CD4-positive, alpha-beta T cell treated with Interleukin-6 for 4 hours (primary cell): ENCODE results near the gene SLC29A2.
A peak's percentile ranks its signal among the peaks of the same experiment; 100 is the strongest.

Source experiments
- DNase-seq: peaks from one replicate; pipeline ENCODE4 v3.0.0-alpha.2; 2020; ENCODE audit warnings: mixed read lengths

The SLC29A2 gene

DNA sequence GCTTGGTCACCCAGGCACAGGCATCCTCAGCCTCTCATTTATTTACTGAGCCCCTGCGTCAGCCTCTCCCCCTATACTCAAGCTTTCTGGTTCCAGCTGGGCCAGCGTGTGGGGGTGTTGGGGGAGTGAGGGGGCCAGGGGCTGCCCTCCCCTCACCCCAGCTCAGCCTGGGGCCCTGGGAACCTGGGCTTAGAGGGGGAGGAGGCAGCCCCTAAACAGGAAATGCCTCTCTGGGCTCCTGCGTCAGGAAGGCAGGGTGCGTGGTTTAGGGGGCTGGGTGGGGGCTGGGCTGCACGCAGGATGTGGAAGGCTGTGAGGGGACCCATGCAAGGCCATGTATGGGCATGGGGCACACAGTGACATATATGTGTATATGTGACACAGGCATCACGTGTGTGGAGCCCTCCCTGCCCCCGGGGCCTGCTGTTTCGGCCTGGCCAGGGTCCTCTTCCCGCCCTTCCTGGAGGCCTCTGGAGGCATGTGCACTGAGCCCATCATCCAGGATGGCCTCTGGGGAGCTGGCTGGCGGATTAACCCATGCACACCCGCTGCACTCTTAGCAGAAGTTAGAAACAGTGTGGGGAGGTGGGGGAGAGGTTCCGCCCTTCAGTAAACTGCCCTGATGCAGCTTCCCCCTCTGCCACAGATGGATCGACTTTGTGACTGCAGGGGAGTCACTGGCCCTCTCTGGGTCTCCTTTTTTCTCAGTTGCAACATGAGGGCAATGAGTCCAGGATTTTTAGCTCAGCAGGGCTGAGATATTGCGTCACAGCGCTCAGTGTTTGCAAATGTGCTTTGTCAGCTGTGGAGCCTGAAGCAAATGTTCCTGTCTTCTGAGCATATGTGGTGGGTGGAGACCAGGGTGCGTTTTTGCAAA, 53.6 kb downstream of the SLC29A2 start:
- peak; percentile 71 for DNase-seq

DNA sequence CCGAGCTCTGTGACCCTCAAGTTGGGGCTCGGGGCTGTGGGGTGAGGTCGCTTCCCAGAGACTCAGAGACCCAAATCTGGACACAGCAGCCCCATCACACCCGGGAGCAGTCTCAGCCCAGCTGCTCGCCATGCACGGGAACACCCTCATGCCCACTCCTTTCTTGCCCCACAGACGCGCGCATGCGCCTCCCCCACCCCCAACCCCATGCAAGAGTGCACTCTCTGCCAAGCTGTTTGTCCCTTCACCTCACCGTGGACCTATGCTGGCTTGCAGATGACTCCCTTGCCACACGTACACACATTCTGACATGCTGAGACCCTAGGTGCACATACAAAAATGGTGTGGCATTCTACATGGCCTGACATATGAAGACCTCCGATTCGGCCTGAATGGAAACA, 54.2 kb downstream of the SLC29A2 start:
- DNase-seq: peak; percentile 53

DNA sequence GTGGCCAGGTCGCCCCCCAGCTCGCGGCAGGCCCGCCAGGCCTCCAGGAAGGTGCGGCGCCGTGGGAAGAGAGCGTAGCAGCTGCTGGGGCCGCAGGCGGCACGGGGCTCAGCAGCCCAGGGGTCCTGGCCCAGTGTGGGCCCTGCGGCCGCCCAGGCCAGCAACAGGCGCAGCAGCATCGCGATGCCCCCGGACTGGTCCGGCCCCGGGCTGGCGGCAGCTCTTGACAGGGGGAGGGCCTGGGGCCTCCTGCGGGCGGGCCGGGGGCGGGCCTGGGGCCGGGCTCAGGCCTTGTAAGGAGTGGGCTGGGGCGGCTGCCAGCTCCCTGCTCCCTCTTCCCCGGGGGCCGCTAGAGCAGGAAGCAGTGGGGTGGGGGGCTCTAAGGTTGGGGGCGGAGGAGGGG, 54.7 kb downstream of the SLC29A2 start, which contains the start of gene CD248:
CD248 (minus strand) TSS at position 196 of the 403 bp plus-strand sequence; CDS start at position 179, 17 bp downstream.
- peak; percentile 46 for DNase-seq

DNA sequence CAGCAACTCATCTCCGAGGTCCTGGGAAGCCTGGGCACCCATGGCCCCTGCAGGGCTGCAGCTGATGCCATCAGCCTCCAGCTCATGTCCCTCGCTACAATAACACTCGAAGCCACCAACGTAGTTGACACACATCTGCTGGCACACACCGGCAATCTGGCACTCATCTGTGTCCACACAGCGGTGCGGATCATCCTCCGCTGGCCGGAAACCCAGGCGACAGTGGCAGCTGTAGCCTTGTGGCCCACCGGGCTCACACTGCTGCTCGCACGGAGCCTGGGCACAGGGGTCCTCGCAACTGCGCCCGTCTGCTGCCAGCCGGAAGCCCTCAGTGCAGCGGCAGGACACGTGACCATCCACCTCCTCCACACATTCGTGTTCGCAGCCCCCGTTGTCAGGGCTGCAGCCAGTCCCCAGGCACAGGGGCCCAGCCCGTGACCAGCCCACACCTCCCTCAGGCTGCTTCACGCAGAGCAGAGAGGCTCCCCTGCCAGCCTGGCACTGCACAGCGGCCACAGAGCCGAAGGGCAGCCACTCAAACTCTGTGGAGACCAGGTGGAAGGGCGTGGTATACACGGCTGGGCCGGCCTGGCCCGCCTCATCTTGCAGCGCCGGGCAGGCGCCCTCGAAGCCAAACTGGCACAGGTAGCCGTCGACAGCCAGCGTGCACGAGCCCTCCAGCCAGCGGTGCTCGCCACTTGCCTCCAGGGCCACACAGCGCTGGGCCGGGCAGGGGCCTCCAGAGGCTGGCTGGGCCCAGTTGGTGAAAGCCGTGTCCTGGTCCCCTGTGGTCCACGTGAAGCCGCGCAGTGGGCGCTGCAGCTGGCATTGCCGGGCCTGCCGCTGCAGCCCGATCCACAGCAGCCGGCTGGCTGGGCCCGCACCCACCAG, 55.4 kb downstream of the SLC29A2 start:
- DNase-seq: no peak

DNA sequence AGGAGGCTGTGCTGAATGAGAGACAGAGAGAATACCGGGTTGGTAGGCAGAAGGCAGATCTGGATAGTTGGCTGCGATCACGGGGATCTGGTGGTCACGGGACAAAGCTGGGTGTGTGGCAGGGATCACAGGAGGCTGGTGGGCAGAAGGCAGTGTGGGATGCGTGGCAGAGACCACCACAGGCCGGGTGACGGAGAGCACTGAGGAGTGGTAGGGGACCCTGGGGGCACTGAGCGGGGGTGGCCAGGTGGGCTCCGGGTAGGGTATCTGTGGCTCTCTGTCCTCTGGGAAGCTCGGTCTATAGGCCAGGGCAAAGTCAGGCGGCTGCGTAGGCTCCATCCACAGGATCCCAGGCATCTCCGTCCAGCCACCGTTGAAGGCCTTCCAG, 56.1 kb downstream of the SLC29A2 start:
- DNase-seq: no peak

DNA sequence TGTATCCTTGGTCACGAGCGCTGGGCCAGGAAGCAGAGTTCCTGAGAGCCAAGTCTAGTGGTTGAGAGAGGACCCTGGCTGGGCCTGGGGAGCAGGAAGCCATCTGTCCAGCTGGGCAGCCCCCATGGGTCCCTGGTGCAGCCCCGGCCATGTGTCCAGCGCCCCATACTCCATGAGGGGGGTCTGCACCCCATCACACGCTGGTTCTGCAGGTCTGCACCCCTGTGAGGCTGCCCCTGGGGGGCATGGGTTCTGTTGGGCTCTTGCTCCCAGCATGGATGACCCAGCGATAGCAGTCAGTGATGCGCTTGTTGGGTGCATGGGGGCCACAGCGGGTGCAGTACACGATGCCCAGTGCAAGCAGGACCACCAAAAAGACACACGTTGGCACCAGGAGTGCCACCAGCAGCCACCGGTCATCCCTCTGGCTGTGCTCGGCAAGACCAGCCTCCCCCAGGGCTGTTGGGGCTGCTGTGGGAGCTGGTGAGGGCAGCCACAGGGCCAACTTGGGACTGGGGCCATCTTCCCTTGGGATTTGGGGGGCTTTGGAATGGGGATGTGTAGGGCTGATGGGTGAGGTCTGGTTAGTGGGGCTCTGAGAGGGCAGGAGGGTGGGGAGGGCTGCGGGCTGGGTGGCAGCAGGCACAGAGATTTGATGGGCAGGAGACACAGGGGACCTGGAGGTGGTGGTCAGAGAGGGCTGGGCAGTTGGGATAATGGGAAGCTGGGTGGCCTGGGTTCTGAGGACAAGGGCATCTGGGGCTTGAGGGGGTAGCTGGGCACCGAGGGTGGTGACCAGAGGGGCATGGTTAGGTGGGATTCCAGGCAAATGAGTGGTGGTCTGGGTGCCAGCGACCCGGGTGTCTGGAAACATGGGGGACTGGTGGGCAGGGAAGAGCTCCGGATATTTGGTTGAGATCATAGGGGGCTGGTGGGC, 56.7 kb downstream of the SLC29A2 start:
- DNase-seq: no peak

DNA sequence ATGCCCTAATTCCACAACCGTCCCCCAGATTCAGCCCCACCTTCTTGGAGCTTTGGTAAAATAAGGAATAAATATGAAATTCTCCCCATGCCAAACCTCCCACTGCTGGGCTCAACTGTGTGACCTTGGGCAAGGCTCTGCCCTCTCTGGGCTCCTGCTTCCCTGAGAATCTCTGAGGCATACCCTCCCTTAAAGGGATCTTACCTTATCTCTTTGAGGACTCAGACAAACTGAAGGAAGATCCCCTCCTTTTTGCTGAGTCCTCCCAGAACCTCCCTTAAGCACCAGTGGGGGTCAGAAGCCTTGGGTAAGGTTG, 57.4 kb downstream of the SLC29A2 start:
- no peak for DNase-seq

DNA sequence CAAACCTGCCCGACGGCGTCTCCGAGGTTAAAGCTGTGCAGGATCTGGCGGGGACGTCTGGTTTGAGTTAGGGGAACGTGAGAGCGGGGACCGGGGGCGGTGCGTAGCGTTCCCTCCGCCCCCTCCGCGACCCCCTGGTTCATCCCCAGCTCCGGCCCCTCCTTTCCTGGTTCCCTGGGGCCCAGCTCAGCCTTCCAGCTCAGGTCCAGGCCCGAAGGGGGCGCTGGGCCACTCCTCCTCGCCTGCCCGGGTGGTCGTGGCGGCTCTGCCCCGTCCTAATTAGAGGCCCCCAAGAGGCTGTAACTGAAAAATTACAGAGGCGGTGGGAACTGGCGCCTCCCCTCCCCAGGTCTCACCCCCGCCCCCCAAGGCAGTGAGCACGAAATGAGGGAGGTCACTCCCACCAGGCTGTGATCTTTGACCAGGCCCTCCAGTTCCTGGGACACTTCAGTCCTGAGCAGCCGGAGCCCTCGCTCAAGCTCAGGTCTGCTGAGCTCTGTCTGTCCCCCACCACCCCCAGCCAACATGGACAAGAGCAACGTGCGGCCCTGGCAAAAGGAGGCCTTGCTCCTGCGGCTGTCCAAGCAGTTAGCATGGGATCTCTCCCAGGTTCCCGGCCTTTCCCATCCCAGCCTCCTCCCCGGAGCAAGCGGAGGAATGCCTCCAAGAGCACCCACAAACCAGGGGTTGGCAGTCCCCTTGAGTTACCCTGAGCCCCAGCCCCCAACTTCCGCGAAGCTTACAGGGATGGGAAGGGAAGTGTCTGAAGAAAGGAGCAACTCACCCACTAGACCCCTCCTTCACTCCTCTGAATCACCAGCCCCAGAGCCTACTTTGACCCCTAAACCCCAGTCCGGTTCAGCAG, 58.0 kb downstream of the SLC29A2 start:
- no peak for DNase-seq

DNA sequence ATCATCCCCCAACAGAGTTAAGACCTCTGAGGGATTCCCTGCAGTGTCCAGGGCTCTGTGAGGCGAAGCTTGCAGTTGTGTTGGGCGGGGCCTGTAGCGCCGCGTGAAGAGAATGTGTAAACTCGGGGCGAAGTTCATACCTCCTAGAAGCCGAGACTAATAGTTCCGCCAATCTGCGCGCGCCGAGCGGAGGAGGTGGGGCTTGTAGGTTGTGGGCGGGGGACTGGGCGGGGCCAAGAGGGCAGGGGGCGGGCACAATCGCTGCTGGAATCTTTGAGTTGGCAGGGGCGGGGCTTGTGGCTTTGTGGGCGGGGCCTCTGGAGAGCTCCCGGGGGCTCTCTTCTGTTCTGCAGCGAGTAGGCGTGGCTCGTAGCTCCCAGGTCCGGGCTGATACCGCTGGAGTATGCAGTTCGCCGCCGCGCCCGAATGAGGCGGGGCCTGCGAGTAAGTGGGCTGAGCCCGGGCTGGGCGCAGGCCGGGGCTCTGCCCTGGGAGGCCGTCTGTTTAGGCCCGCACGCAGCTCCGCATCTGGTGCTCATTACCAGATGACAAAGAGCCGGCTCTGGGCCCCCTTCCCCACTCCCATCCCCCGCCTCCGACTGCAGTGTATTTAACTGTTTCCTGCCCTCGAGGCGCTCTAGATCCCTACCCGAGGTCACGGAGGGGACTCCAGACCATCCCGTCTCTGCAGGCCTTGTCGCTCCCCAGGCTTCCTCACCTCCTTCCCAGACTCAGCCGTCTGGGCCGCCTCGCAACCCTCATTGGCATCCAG, 58.8 kb downstream of the SLC29A2 start:
- peak; percentile 100 for DNase-seq
